ENCODE data around the gene WBP2NL. TPM values are rescaled to one million over a fixed set of nuclear protein-coding genes. Genes with fewer than 3 reads are reported as not detected.

The WBP2NL gene
- total and polyA plus RNA-seq, 4 donors, result 0.12 to 0.50 (median 0.25) TPM

GRCh38 chr22:41983513-41984405 is 14.8 kb upstream of the WBP2NL start:
- H3K27ac ChIP-seq (ENCODE audit: low read depth in 1 of 2, low read length in 2 of 2), result no peak overlapping the region
- H3K27me3 ChIP-seq (ENCODE audit: control insufficient read depth in 4 of 4, insufficient read depth in 4 of 4, low read length in 3 of 4), result no peaks in the 10 kb centered on the region
- H3K9me3 ChIP-seq (ENCODE audit: control insufficient read depth in 4 of 4, low read length in 3 of 4), result no peaks in the 10 kb centered on the region
- H3K36me3 ChIP-seq (ENCODE audit: control insufficient read depth in 4 of 4, insufficient read depth in 3 of 4, low read depth in 1 of 4, low read length in 3 of 4), result no peaks in the 10 kb centered on the region
- 83% methylated on average over 6 of the region's 6 CpGs for WGBS
- TF ChIP-seq RXRA (IDR thresholded peaks at IDR 0.05) (no peak), YY1 (IDR thresholded peaks at IDR 0.05) (no peak), REST (IDR thresholded peaks at IDR 0.05) (no peak), FOXA2 (IDR thresholded peaks at IDR 0.05) (no peak), ATF3 (IDR thresholded peaks at IDR 0.05) (no peak)
- no peak overlapping the region for H3K9ac ChIP-seq (ENCODE audit: low read depth in 1 of 2, low read length in 2 of 2)
- no peaks in the 10 kb centered on the region for H3K4me1 ChIP-seq (ENCODE audit: control insufficient read depth in 4 of 4, insufficient read depth in 4 of 4, low read length in 3 of 4)
- DNase-seq (ENCODE audit: low spot score), result no peak
- no peak overlapping the region for H3K4me3 ChIP-seq (ENCODE audit: low read depth in 1 of 3, low read length in 3 of 3)

GRCh38 chr22:41987276-41987675 is 11.3 kb upstream of the WBP2NL start:
- Histone ChIP-seq H3K9me3 (ENCODE audit: control insufficient read depth in 4 of 4, low read length in 3 of 4) (no peaks in the 10 kb centered on the region), H3K27me3 (ENCODE audit: control insufficient read depth in 4 of 4, insufficient read depth in 4 of 4, low read length in 3 of 4) (no peaks in the 10 kb centered on the region), H3K36me3 (ENCODE audit: control insufficient read depth in 4 of 4, insufficient read depth in 3 of 4, low read depth in 1 of 4, low read length in 3 of 4) (no peaks in the 10 kb centered on the region), H3K4me1 (ENCODE audit: control insufficient read depth in 4 of 4, insufficient read depth in 4 of 4, low read length in 3 of 4) (no peaks in the 10 kb centered on the region), H3K4me3 (ENCODE audit: low read depth in 1 of 3, low read length in 3 of 3) (no peak overlapping the region), H3K27ac (ENCODE audit: low read depth in 1 of 2, low read length in 2 of 2) (no peak overlapping the region), H3K9ac (ENCODE audit: low read depth in 1 of 2, low read length in 2 of 2) (no peak overlapping the region)
- TF ChIP-seq GABPA (IDR thresholded peaks at IDR 0.05 in 1 of 2, conservative IDR thresholded peaks at IDR 0.05 in 1 of 2) (no peak), FOXA1 (IDR thresholded peaks at IDR 0.05) (no peak), SP1 (IDR thresholded peaks at IDR 0.05) (no peak)
- no peak for DNase-seq (ENCODE audit: low spot score)
- whole genome bisulfite sequencing, result 97% methylated on average over 5 of the region's 5 CpGs

GRCh38 chr22:41989246-41989645 is 9.3 kb upstream of the WBP2NL start:
- DNase-seq (ENCODE audit: low spot score), result no peak
- no peak overlapping the region for H3K9ac ChIP-seq (ENCODE audit: low read depth in 1 of 2, low read length in 2 of 2)
- H3K27ac ChIP-seq (ENCODE audit: low read depth in 1 of 2, low read length in 2 of 2), result no peak overlapping the region
- H3K36me3 ChIP-seq (ENCODE audit: control insufficient read depth in 4 of 4, insufficient read depth in 3 of 4, low read depth in 1 of 4, low read length in 3 of 4), result no peaks in the 10 kb centered on the region
- no peaks in the 10 kb centered on the region for H3K4me1 ChIP-seq (ENCODE audit: control insufficient read depth in 4 of 4, insufficient read depth in 4 of 4, low read length in 3 of 4)
- 91% methylated on average over 4 of the region's 4 CpGs for WGBS
- no peak for TF ChIP-seq EGR1 (IDR thresholded peaks at IDR 0.05; ENCODE audit: low read depth in 2 of 2)
- no peak for TF ChIP-seq FOXA1 (IDR thresholded peaks at IDR 0.05)
- TF ChIP-seq JUND (IDR thresholded peaks at IDR 0.05), result no peak
- no peak for TF ChIP-seq GABPA (IDR thresholded peaks at IDR 0.05 in 1 of 2, conservative IDR thresholded peaks at IDR 0.05 in 1 of 2)
- TF ChIP-seq ZBTB33 (IDR thresholded peaks at IDR 0.05), result no peak
- no peak for TF ChIP-seq ATF3 (IDR thresholded peaks at IDR 0.05)
- TF ChIP-seq NR2F2 (IDR thresholded peaks at IDR 0.05), result no peak
- TF ChIP-seq RXRA (IDR thresholded peaks at IDR 0.05), result no peak
- TF ChIP-seq HNF4G (IDR thresholded peaks at IDR 0.05), result no peak
- no peak for TF ChIP-seq RAD21 (IDR thresholded peaks at IDR 0.05)
- TF ChIP-seq FOXA2 (IDR thresholded peaks at IDR 0.05), result no peak
- no peak for TF ChIP-seq TAF1 (conservative IDR thresholded peaks at IDR 0.05)
- no peak for TF ChIP-seq MAX (IDR thresholded peaks at IDR 0.05)
- H3K4me3 ChIP-seq (ENCODE audit: low read depth in 1 of 3, low read length in 3 of 3), result no peak overlapping the region
- no peaks in the 10 kb centered on the region for H3K27me3 ChIP-seq (ENCODE audit: control insufficient read depth in 4 of 4, insufficient read depth in 4 of 4, low read length in 3 of 4)
- no peaks in the 10 kb centered on the region for H3K9me3 ChIP-seq (ENCODE audit: control insufficient read depth in 4 of 4, low read length in 3 of 4)

Measured in liver (tissue), 9 donors.